ENCODE measurements around the gene TCF15.

DNA sequence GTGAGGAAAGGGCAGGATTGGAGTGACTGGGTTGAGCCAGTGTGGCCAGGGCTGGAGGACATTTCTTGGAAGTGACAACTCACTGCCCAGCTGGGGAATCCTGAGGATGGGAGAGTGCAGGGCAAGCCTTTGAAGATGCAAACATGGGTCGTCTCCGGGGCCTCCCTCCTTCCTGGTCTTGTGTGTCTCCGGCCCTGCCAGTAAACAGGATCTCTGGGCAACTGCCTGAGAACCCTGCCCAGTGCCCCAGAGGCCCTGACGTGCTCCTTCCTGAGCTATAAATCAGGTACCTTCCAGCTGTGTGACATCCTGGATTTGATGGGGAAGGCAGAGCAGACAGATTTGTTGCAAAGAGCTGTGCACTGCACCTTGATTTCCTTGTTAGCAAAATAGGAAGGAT, 12.9 kb upstream of the TCF15 start:
- TF ChIP-seq, protein P1, sequence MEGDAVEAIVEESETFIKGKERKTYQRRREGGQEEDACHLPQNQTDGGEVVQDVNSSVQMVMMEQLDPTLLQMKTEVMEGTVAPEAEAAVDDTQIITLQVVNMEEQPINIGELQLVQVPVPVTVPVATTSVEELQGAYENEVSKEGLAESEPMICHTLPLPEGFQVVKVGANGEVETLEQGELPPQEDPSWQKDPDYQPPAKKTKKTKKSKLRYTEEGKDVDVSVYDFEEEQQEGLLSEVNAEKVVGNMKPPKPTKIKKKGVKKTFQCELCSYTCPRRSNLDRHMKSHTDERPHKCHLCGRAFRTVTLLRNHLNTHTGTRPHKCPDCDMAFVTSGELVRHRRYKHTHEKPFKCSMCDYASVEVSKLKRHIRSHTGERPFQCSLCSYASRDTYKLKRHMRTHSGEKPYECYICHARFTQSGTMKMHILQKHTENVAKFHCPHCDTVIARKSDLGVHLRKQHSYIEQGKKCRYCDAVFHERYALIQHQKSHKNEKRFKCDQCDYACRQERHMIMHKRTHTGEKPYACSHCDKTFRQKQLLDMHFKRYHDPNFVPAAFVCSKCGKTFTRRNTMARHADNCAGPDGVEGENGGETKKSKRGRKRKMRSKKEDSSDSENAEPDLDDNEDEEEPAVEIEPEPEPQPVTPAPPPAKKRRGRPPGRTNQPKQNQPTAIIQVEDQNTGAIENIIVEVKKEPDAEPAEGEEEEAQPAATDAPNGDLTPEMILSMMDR (IDR thresholded peaks at IDR 0.05) = no peak
- TF ChIP-seq POLR2A (IDR thresholded peaks at IDR 0.05) = no peak

Data from heart left ventricle (tissue), 13 donors.